GM23338 (cell line): ENCODE results near the gene COL9A3.

Source experiments
- TF ChIP-seq, protein P1 (sequence below): IDR thresholded peaks from one replicate; pipeline ENCODE4 v1.6.1; 2018; ENCODE audit warnings: antibody characterized with exemption; ENCODE audit not compliant: unreplicated experiment
- TF ChIP-seq, protein P2 (sequence below), 2 experiments: fragments of 200-600 bp in 1 of 2; sonication (generic) in 1 of 2; conservative IDR thresholded peaks; 2 replicates each; pipeline versions ENCODE4 v1.5.1 to v1.6.1; 2016 to 2017; ENCODE audit warnings: antibody characterized with exemption in 2 of 2, low read depth in 2 of 2, mild to moderate bottlenecking in 2 of 2, moderate library complexity in 1 of 2

DNA sequence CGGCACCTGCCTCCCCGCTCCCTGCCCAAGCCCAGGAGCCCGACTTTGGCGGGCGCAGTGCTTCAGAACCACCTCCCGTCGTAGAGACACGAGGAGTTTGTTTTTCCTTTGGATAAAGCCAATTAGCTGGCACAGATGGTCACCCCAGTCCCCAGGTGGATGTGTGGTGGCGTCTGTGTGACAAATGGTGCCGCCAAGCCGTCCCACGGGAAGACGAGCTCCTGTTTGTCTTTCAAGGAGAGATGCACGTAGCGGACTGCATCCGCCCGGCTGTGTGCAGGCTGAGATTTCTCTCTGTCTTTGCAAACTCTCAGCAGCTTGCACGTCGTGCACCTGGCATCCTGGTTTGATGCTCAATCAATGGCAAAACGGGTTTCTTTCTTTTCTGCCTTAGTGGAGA is 36.6 kb upstream of the COL9A3 start:
- TF ChIP-seq, protein P1, sequence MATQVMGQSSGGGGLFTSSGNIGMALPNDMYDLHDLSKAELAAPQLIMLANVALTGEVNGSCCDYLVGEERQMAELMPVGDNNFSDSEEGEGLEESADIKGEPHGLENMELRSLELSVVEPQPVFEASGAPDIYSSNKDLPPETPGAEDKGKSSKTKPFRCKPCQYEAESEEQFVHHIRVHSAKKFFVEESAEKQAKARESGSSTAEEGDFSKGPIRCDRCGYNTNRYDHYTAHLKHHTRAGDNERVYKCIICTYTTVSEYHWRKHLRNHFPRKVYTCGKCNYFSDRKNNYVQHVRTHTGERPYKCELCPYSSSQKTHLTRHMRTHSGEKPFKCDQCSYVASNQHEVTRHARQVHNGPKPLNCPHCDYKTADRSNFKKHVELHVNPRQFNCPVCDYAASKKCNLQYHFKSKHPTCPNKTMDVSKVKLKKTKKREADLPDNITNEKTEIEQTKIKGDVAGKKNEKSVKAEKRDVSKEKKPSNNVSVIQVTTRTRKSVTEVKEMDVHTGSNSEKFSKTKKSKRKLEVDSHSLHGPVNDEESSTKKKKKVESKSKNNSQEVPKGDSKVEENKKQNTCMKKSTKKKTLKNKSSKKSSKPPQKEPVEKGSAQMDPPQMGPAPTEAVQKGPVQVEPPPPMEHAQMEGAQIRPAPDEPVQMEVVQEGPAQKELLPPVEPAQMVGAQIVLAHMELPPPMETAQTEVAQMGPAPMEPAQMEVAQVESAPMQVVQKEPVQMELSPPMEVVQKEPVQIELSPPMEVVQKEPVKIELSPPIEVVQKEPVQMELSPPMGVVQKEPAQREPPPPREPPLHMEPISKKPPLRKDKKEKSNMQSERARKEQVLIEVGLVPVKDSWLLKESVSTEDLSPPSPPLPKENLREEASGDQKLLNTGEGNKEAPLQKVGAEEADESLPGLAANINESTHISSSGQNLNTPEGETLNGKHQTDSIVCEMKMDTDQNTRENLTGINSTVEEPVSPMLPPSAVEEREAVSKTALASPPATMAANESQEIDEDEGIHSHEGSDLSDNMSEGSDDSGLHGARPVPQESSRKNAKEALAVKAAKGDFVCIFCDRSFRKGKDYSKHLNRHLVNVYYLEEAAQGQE = no peak
- TF ChIP-seq, protein P2, sequence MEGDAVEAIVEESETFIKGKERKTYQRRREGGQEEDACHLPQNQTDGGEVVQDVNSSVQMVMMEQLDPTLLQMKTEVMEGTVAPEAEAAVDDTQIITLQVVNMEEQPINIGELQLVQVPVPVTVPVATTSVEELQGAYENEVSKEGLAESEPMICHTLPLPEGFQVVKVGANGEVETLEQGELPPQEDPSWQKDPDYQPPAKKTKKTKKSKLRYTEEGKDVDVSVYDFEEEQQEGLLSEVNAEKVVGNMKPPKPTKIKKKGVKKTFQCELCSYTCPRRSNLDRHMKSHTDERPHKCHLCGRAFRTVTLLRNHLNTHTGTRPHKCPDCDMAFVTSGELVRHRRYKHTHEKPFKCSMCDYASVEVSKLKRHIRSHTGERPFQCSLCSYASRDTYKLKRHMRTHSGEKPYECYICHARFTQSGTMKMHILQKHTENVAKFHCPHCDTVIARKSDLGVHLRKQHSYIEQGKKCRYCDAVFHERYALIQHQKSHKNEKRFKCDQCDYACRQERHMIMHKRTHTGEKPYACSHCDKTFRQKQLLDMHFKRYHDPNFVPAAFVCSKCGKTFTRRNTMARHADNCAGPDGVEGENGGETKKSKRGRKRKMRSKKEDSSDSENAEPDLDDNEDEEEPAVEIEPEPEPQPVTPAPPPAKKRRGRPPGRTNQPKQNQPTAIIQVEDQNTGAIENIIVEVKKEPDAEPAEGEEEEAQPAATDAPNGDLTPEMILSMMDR (conservative IDR thresholded peaks at IDR 0.05; ENCODE audit: low read depth in 2 of 2) = no peak
